B cell (primary cell): ENCODE results near the gene PPP2R2C. TPM values are rescaled to one million over a fixed set of nuclear protein-coding genes. Genes with fewer than 3 reads are reported as not detected.

ENCODE experiments used
- ATAC-seq: fragments of 200-7000 bp; cut with Tn5 transposase; one replicate; pipeline ENCODE4 v1.10.0; 2021; ENCODE audit warnings: low read depth, mild to moderate bottlenecking, moderate number of reproducible peaks, moderate library complexity
- CTCF ChIA-PET: fragments of 350-600 bp; sonication (Branson Sonifier 250); formaldehyde crosslinking; loops from one replicate; lab custom pipeline; 2021; ENCODE audit warnings: antibody characterized with exemption, inconsistent platforms; lab: Charles Lee
- POLR2A ChIA-PET: fragments of 350-600 bp; sonication (Branson Sonifier 250); formaldehyde crosslinking; loops from one replicate; lab custom pipeline; 2021; ENCODE audit warnings: antibody characterized with exemption; lab: Charles Lee
- DNase-seq: peaks from one replicate; pipeline ENCODE4 v3.0.0; 2013
- H2AFZ ChIP-seq: 2 replicates; pipeline ENCODE4 v1.6.1; 2012; ENCODE audit warnings: mild to moderate bottlenecking, low read depth, low read length; ENCODE audit not compliant: insufficient read depth, poor library complexity, severe bottlenecking
- H3K27ac ChIP-seq, 2 donors: 1 replicate in 1 of 2; 2 replicates in 1 of 2; pipeline ENCODE4 v1.5.1; 2012 to 2013; ENCODE audit warnings: low read length in 2 of 2, mild to moderate bottlenecking in 2 of 2, moderate library complexity in 1 of 2
- H3K27me3 ChIP-seq, 4 experiments: fragments of 200-600 bp in 1 of 4; sonication (generic) in 1 of 4; replicated peaks in 1 of 4; 1 replicate in 2 of 4; 2 replicates in 2 of 4; pipeline versions ENCODE4 v1.6.1 to v1.7.0; 2013 to 2016; ENCODE audit warnings: low read length in 3 of 4, mild to moderate bottlenecking in 2 of 4, mixed read lengths in 1 of 4, moderate library complexity in 1 of 4; ENCODE audit not compliant: insufficient read depth in 4 of 4, control insufficient read depth in 3 of 4; ENCODE audit errors: control extremely low read depth in 1 of 4
- H3K36me3 ChIP-seq, 2 experiments: replicated peaks in 1 of 2; 1 replicate in 1 of 2; 2 replicates in 1 of 2; pipeline versions ENCODE4 v1.6.1 to v1.7.1; 2013; ENCODE audit warnings: low read length in 1 of 2; ENCODE audit not compliant: insufficient read depth in 2 of 2, control insufficient read depth in 1 of 2; ENCODE audit errors: control extremely low read depth in 1 of 2, extremely low read depth in 1 of 2
- H3K4me1 ChIP-seq, 2 donors: fragments of 200-600 bp in 1 of 2; sonication (generic) in 1 of 2; 1 replicate in 1 of 2; 2 replicates in 1 of 2; pipeline versions ENCODE4 v1.5.1 to v1.6.1; 2013 to 2017; ENCODE audit warnings: low read length in 2 of 2; ENCODE audit not compliant: control insufficient read depth in 2 of 2, insufficient read depth in 2 of 2
- H3K4me2 ChIP-seq: replicated peaks from 2 replicates; pipeline ENCODE3; 2012; ENCODE audit warnings: mild to moderate bottlenecking, low read depth, low read length; ENCODE audit not compliant: poor library complexity, severe bottlenecking
- H3K4me3 ChIP-seq, 5 experiments: fragments of 200-600 bp in 1 of 5; sonication (generic) in 1 of 5; 1 replicate in 3 of 5; 2 replicates in 2 of 5; pipeline versions ENCODE4 v1.5.1 to v1.7.0; 2011 to 2016; ENCODE audit warnings: low read length in 4 of 5, mild to moderate bottlenecking in 4 of 5, low read depth in 2 of 5, control low read depth in 1 of 5, moderate library complexity in 1 of 5; ENCODE audit not compliant: insufficient read depth in 1 of 5; ENCODE audit errors: control extremely low read depth in 1 of 5, extremely low read depth in 1 of 5
- H3K79me2 ChIP-seq: fragments of 200-600 bp; sonication (generic); one replicate; pipeline ENCODE4 v1.6.0; 2016; ENCODE audit warnings: low read length; ENCODE audit not compliant: control insufficient read depth, insufficient read depth
- H3K9ac ChIP-seq: fragments of 200-600 bp; sonication (generic); 2 replicates; pipeline ENCODE4 v1.6.1; 2017; ENCODE audit warnings: mild to moderate bottlenecking, low read length, moderate library complexity
- H3K9me3 ChIP-seq, 3 donors: one replicate each; pipeline versions ENCODE4 v1.6.1 to v1.7.1; 2013; ENCODE audit warnings: low read length in 2 of 3; ENCODE audit not compliant: control insufficient read depth in 2 of 3, insufficient read depth in 1 of 3; ENCODE audit errors: control extremely low read depth in 1 of 3
- H4K20me1 ChIP-seq: 2 replicates; pipeline ENCODE4 v1.6.0; 2012; ENCODE audit warnings: mild to moderate bottlenecking, low read length; ENCODE audit not compliant: insufficient read depth, control insufficient read depth, poor library complexity, severe bottlenecking
- H3K27ac Mint-ChIP-seq: one replicate; pipeline ENCODE4 v1.8.0; 2021; ENCODE audit warnings: mixed read lengths
- H3K27me3 Mint-ChIP-seq: one replicate; pipeline ENCODE4 v1.8.0; 2021; ENCODE audit warnings: mixed read lengths
- H3K4me1 Mint-ChIP-seq: one replicate; pipeline ENCODE4 v1.8.0; 2021; ENCODE audit warnings: mixed read lengths
- H3K4me3 Mint-ChIP-seq: one replicate; pipeline ENCODE4 v1.8.0; 2021; ENCODE audit warnings: mixed read lengths
- H3K9me3 Mint-ChIP-seq: one replicate; pipeline ENCODE4 v1.8.0; 2022; ENCODE audit warnings: mixed read lengths; ENCODE audit not compliant: insufficient read depth
- CTCF ChIP-seq: fragments of 200-600 bp; IDR thresholded peaks from one replicate; pipeline ENCODE4 v1.8.0; 2022; ENCODE audit warnings: antibody characterized with exemption, mild to moderate bottlenecking
- EZH2 ChIP-seq: IDR thresholded peaks from 2 replicates; pipeline ENCODE4 v1.6.1; 2012; ENCODE audit warnings: borderline replicate concordance, low read depth, mild to moderate bottlenecking, moderate library complexity, low read length; ENCODE audit not compliant: insufficient read depth, poor library complexity, severe bottlenecking
- WGBS: methylation state at CpG from one replicate; pipeline ENCODE4 v1.1.5; 2013; ENCODE audit warnings: missing lambda C conversion rate; ENCODE audit not compliant: insufficient coverage; 5-methylcytosine and 5-hydroxymethylcytosine counted together
- intact Hi-C: fragments of 100-400 bp; cut with micrococcal nuclease; formaldehyde crosslinking; loops from one replicate; pipeline ENCODE4 v1.10.0; 2022
- polyA plus RNA-seq: library from polyadenylated mRNA; depleted of rRNA; stranded (reverse); fragments of >200 nt; gene quantifications from 2 replicates; pipeline ENCODE4 v1.2.3, GENCODE V29; 2012
- total RNA-seq, 2 donors: library from RNA; stranded (reverse); fragments of 120-200 nt in 1 of 2; gene quantifications; 1 replicate in 1 of 2; 2 replicates in 1 of 2; pipeline versions ENCODE4 v1.2.3 to v1.2.4, GENCODE V29; 2013 to 2022

Gene PPP2R2C
- total and polyA plus RNA-seq, 2 donors (not counting 1 experiment from before 2014, with no cell fraction given), result not detected

- intact Hi-C loops, result no loop called here
- Histone ChIP-seq H3K36me3 (no peaks in the 10 kb centered on the region), H3K4me1 (no peaks in the 10 kb centered on the region), H2AFZ (no peak overlapping the region), H3K27ac (no peak overlapping the region), H3K4me3 (no peak overlapping the region), H3K79me2 (no peaks in the 10 kb centered on the region), H3K4me2 (no peak overlapping the region), H3K27me3 (no peaks in the 10 kb centered on the region), H4K20me1 (no peaks in the 10 kb centered on the region), H3K9ac (no peak overlapping the region), H3K9me3 (peaks cover 0 to 6% (median 0%) of the 10 kb centered on the region in 3 donors)
- WGBS, result 87% methylated on average over 11 of the region's 12 CpGs
- peaks cover 27% of the 10 kb centered on the region for H3K27me3 Mint-ChIP-seq
- ChIA-PET POLR2A (no interaction called here), CTCF (no interaction called here)
- H3K4me3 Mint-ChIP-seq, result no peak overlapping the region
- no peak overlapping the region for H3K27ac Mint-ChIP-seq
- ATAC-seq (no peak), DNase-seq (no peak)
- TF ChIP-seq CTCF, result no peak
- TF ChIP-seq EZH2, result no peak
- no peaks in the 10 kb centered on the region for H3K4me1 Mint-ChIP-seq
- H3K9me3 Mint-ChIP-seq, result no peaks in the 10 kb centered on the region
Observed at GRCh38 chr4:6396696-6397236, 75.6 kb downstream of the PPP2R2C start.

- no peak overlapping the region for H3K9ac ChIP-seq
- 38% methylated on average over 14 of the region's 17 CpGs for WGBS
- H3K27ac ChIP-seq, result no peak overlapping the region
- H3K9me3 ChIP-seq, result peaks cover 0 to 6% (median 0%) of the 10 kb centered on the region in 3 donors
- H3K79me2 ChIP-seq, result no peaks in the 10 kb centered on the region
- no peak overlapping the region for H2AFZ ChIP-seq
- ATAC-seq (no peak), DNase-seq (no peak)
- Mint-ChIP-seq H3K4me3 (no peak overlapping the region), H3K9me3 (no peaks in the 10 kb centered on the region), H3K4me1 (no peaks in the 10 kb centered on the region), H3K27ac (no peak overlapping the region), H3K27me3 (peaks cover 21% of the 10 kb centered on the region)
- H3K4me3 ChIP-seq, result no peak overlapping the region
- POLR2A ChIA-PET, result no interaction called here
- H3K36me3 ChIP-seq, result no peaks in the 10 kb centered on the region
- H4K20me1 ChIP-seq, result no peaks in the 10 kb centered on the region
- intact Hi-C loops, result no loop called here
- CTCF ChIA-PET, result no interaction called here
- no peaks in the 10 kb centered on the region for H3K4me1 ChIP-seq
- no peaks in the 10 kb centered on the region for H3K27me3 ChIP-seq
- no peak for TF ChIP-seq CTCF
- no peak for TF ChIP-seq EZH2
- H3K4me2 ChIP-seq, result no peak overlapping the region
Observed at GRCh38 chr4:6395466-6396228, 76.8 kb downstream of the PPP2R2C start.
